SH-SY5Y (cell line): ENCODE measurements around the gene ARHGAP21.

Experiments
- GATA2 ChIP-seq: IDR thresholded peaks from 2 replicates; pipeline ENCODE4 v1.6.1; 2011; ENCODE audit warnings: mild to moderate bottlenecking, low read depth, low read length
- GATA3 ChIP-seq: IDR thresholded peaks from 2 replicates; pipeline ENCODE4 v1.6.1; 2011; ENCODE audit warnings: low read depth, mild to moderate bottlenecking, low read length, moderate library complexity

DNA sequence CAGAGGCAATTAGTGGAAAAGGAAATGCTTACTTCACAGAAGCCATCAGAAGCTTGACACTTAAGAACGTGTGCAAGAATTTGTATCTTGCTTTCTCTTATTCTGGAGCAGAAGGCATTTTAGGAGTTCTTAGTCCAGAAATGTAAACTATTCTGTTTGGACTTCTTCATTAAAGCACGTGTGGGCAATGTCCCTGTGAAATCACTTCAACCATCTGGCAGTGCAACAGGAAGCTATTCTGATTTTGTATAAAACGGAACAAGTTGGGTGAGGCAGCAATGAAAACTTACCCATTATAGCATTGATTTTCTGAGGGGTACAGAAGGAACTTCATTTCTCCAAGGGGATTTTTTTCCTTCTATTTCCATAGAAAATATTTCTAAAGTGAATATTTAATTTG is 21.3 kb upstream of the ARHGAP21 start:
- no peak for TF ChIP-seq GATA3
- no peak for TF ChIP-seq GATA2
